NB4 (cell line): ENCODE results near the gene INTS12.

ENCODE experiments used
- MYC ChIP-seq: IDR thresholded peaks from 2 replicates; pipeline ENCODE4 v1.6.1; 2011; ENCODE audit warnings: low read depth, low read length
- POLR2A ChIP-seq: IDR thresholded peaks from 2 replicates; pipeline ENCODE4 v1.6.1; 2011; ENCODE audit warnings: mild to moderate bottlenecking; ENCODE audit not compliant: insufficient read length; ENCODE audit errors: extremely low read depth
- TF ChIP-seq, protein P1 (sequence below): IDR thresholded peaks from one replicate; pipeline ENCODE4 v1.5.1; 2012; ENCODE audit warnings: low read depth, low read length
- TF ChIP-seq, protein P2 (sequence below): IDR thresholded peaks from 2 replicates; pipeline ENCODE4 v1.6.1; 2011; ENCODE audit warnings: low read depth, low read length

DNA sequence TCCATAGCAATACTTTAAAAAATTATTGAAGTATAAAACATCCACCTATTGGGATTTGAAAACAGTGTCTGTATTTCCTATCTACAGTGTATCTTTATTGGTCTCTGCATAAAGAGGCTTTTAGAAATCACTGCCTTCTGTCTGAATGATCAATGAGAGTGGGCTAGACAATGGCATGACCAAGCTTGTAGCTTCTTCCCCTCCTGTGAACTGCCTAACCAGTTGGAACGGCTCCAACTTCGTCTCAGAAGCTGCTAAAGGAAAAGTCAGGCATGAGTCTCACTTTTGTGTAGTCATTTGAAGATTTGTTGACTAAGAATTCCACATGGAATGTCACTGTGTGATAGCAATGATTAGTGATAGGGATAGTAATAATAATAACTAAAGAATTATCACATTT lies 64.2 kb downstream of the INTS12 start:
- TF ChIP-seq, protein P1, sequence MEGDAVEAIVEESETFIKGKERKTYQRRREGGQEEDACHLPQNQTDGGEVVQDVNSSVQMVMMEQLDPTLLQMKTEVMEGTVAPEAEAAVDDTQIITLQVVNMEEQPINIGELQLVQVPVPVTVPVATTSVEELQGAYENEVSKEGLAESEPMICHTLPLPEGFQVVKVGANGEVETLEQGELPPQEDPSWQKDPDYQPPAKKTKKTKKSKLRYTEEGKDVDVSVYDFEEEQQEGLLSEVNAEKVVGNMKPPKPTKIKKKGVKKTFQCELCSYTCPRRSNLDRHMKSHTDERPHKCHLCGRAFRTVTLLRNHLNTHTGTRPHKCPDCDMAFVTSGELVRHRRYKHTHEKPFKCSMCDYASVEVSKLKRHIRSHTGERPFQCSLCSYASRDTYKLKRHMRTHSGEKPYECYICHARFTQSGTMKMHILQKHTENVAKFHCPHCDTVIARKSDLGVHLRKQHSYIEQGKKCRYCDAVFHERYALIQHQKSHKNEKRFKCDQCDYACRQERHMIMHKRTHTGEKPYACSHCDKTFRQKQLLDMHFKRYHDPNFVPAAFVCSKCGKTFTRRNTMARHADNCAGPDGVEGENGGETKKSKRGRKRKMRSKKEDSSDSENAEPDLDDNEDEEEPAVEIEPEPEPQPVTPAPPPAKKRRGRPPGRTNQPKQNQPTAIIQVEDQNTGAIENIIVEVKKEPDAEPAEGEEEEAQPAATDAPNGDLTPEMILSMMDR = no peak
- TF ChIP-seq POLR2A = no peak
- no peak for TF ChIP-seq MYC
- TF ChIP-seq, protein P2, sequence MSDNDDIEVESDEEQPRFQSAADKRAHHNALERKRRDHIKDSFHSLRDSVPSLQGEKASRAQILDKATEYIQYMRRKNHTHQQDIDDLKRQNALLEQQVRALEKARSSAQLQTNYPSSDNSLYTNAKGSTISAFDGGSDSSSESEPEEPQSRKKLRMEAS = no peak
